Loucy (cell line): ENCODE results near the gene TRIM40.

Source experiments
- EZH2phosphoT487 ChIP-seq: fragments of 200-600 bp; IDR thresholded peaks from 2 replicates; pipeline ENCODE4 v1.6.1; 2018; ENCODE audit warnings: antibody characterized with exemption, mild to moderate bottlenecking, moderate library complexity, borderline replicate concordance
- TF ChIP-seq, protein P1 (sequence below): fragments of 200-600 bp; sonication (generic); conservative IDR thresholded peaks from 2 replicates; pipeline ENCODE4 v1.5.1; 2014; ENCODE audit warnings: mild to moderate bottlenecking, antibody characterized with exemption, low read length

DNA sequence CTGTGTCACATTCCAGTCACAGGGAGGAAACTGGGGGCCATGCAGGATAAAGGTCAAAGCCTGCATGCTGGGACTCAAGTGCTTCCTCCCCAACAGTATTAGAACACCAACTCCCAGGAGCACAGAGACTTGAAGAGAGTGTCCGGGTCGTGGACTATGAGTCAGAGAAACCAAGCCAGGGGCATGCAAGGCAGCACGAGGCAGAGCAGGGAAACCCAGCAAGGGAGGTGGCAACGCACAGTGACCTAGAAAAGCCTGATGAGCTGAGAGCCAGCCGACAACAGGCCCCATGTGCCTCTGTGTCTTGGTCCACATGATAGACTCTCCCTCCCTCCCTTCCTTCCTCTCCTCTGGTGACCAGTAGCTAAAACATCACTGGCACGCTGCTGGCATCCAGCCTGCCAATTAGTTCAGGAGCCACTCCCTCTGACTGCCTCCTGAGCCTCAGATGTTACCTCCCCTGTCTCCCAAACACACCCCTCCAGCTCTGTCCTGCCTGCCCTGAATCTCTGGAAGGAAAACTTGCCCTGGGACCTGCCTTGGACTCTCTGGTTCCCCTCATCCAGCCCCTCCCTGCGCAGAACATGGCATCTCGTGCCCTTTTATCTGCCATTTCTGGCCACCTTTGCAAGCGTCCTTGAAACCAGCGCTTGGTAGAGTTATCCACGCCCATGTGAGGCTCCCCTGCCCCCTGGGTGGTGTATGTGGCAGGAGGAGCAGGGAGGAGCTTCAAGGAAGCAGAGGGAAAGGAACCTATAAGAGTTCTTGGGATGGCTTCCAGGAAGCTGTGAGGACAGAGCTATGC is 44.2 kb upstream of the TRIM40 start:
- TF ChIP-seq, protein P1, sequence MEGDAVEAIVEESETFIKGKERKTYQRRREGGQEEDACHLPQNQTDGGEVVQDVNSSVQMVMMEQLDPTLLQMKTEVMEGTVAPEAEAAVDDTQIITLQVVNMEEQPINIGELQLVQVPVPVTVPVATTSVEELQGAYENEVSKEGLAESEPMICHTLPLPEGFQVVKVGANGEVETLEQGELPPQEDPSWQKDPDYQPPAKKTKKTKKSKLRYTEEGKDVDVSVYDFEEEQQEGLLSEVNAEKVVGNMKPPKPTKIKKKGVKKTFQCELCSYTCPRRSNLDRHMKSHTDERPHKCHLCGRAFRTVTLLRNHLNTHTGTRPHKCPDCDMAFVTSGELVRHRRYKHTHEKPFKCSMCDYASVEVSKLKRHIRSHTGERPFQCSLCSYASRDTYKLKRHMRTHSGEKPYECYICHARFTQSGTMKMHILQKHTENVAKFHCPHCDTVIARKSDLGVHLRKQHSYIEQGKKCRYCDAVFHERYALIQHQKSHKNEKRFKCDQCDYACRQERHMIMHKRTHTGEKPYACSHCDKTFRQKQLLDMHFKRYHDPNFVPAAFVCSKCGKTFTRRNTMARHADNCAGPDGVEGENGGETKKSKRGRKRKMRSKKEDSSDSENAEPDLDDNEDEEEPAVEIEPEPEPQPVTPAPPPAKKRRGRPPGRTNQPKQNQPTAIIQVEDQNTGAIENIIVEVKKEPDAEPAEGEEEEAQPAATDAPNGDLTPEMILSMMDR = no peak
- no peak for TF ChIP-seq EZH2phosphoT487
